ENCODE measurements around the gene AIFM2. TPM values are rescaled to one million over a fixed set of nuclear protein-coding genes. Genes with fewer than 3 reads are reported as not detected.

Gene AIFM2
- total and polyA plus RNA-seq, 2 of the 13 experiments (the other 11 are each of a cell fraction or from before 2014, with no cell fraction given), result 20.3 to 29.5 TPM

DNA sequence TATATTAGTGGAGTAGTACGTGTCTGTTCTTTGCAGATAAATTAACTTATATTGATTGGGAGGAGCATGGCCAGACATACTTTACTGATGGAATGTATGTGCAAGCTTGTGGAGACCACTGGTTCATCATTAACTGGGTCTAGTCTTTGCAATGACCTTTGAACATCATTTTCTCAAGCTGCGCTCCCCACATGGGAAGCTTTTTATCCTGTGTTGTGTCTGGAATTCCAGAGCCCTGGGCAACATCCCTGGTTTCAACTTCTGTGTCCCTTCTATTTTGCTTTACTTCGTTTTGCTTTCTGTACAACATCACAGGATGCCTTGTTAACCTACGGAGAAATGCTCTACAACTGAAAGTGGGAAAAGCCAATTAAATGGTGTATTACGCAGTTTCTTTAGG lies 41.7 kb downstream of the AIFM2 start (continued):
- TF ChIP-seq, protein P1, sequence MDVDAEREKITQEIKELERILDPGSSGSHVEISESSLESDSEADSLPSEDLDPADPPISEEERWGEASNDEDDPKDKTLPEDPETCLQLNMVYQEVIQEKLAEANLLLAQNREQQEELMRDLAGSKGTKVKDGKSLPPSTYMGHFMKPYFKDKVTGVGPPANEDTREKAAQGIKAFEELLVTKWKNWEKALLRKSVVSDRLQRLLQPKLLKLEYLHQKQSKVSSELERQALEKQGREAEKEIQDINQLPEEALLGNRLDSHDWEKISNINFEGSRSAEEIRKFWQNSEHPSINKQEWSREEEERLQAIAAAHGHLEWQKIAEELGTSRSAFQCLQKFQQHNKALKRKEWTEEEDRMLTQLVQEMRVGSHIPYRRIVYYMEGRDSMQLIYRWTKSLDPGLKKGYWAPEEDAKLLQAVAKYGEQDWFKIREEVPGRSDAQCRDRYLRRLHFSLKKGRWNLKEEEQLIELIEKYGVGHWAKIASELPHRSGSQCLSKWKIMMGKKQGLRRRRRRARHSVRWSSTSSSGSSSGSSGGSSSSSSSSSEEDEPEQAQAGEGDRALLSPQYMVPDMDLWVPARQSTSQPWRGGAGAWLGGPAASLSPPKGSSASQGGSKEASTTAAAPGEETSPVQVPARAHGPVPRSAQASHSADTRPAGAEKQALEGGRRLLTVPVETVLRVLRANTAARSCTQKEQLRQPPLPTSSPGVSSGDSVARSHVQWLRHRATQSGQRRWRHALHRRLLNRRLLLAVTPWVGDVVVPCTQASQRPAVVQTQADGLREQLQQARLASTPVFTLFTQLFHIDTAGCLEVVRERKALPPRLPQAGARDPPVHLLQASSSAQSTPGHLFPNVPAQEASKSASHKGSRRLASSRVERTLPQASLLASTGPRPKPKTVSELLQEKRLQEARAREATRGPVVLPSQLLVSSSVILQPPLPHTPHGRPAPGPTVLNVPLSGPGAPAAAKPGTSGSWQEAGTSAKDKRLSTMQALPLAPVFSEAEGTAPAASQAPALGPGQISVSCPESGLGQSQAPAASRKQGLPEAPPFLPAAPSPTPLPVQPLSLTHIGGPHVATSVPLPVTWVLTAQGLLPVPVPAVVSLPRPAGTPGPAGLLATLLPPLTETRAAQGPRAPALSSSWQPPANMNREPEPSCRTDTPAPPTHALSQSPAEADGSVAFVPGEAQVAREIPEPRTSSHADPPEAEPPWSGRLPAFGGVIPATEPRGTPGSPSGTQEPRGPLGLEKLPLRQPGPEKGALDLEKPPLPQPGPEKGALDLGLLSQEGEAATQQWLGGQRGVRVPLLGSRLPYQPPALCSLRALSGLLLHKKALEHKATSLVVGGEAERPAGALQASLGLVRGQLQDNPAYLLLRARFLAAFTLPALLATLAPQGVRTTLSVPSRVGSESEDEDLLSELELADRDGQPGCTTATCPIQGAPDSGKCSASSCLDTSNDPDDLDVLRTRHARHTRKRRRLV (CRISPR knock-in tag; IDR thresholded peaks at IDR 0.05), result no peak
- TF ChIP-seq ISL2 (CRISPR knock-in tag; IDR thresholded peaks at IDR 0.05), result peak; percentile 51; the same call in 1 of the 2 replicates
- TF ChIP-seq POLR2AphosphoS2 (IDR thresholded peaks at IDR 0.05; ENCODE audit: low read depth, low read length), result no peak
- TF ChIP-seq RCOR2 (CRISPR knock-in tag; IDR thresholded peaks at IDR 0.05), result no peak
- TF ChIP-seq, protein P2, sequence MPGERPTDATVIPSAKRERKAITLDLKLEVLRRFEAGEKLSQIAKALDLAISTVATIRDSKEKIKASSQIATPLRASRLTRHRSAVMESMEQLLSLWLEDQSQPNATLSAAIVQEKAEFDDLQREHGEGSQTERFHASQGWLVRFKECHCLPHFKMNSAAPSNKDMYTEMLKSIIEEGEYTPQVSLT (CRISPR knock-in tag; IDR thresholded peaks at IDR 0.05; ENCODE audit: borderline replicate concordance, low read depth), result no peak
- TF ChIP-seq ZNF20 (CRISPR knock-in tag; IDR thresholded peaks at IDR 0.05), result no peak
- TF ChIP-seq POLR2G (IDR thresholded peaks at IDR 0.05; ENCODE audit: low read depth, low read length), result peak; percentile 65
- no peak for TF ChIP-seq KDM5B (CRISPR knock-in tag; IDR thresholded peaks at IDR 0.05; ENCODE audit: borderline replicate concordance)
- TF ChIP-seq, protein P3, sequence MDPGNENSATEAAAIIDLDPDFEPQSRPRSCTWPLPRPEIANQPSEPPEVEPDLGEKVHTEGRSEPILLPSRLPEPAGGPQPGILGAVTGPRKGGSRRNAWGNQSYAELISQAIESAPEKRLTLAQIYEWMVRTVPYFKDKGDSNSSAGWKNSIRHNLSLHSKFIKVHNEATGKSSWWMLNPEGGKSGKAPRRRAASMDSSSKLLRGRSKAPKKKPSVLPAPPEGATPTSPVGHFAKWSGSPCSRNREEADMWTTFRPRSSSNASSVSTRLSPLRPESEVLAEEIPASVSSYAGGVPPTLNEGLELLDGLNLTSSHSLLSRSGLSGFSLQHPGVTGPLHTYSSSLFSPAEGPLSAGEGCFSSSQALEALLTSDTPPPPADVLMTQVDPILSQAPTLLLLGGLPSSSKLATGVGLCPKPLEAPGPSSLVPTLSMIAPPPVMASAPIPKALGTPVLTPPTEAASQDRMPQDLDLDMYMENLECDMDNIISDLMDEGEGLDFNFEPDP (CRISPR knock-in tag; conservative IDR thresholded peaks at IDR 0.05), result no peak
- no peak for TF ChIP-seq HNRNPUL1 (IDR thresholded peaks at IDR 0.05; ENCODE audit: low read depth, low read length)
- no peak for TF ChIP-seq PRMT3 (CRISPR knock-in tag; IDR thresholded peaks at IDR 0.05; ENCODE audit: borderline replicate concordance, low read depth)
- no peak for TF ChIP-seq WIZ (CRISPR knock-in tag; IDR thresholded peaks at IDR 0.05)
- TF ChIP-seq, protein P4, sequence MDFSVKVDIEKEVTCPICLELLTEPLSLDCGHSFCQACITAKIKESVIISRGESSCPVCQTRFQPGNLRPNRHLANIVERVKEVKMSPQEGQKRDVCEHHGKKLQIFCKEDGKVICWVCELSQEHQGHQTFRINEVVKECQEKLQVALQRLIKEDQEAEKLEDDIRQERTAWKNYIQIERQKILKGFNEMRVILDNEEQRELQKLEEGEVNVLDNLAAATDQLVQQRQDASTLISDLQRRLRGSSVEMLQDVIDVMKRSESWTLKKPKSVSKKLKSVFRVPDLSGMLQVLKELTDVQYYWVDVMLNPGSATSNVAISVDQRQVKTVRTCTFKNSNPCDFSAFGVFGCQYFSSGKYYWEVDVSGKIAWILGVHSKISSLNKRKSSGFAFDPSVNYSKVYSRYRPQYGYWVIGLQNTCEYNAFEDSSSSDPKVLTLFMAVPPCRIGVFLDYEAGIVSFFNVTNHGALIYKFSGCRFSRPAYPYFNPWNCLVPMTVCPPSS (IDR thresholded peaks at IDR 0.05), result no peak
- TF ChIP-seq, protein P5, sequence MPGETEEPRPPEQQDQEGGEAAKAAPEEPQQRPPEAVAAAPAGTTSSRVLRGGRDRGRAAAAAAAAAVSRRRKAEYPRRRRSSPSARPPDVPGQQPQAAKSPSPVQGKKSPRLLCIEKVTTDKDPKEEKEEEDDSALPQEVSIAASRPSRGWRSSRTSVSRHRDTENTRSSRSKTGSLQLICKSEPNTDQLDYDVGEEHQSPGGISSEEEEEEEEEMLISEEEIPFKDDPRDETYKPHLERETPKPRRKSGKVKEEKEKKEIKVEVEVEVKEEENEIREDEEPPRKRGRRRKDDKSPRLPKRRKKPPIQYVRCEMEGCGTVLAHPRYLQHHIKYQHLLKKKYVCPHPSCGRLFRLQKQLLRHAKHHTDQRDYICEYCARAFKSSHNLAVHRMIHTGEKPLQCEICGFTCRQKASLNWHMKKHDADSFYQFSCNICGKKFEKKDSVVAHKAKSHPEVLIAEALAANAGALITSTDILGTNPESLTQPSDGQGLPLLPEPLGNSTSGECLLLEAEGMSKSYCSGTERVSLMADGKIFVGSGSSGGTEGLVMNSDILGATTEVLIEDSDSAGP (CRISPR knock-in tag; IDR thresholded peaks at IDR 0.05; ENCODE audit: borderline replicate concordance), result no peak
- TF ChIP-seq NFRKB (IDR thresholded peaks at IDR 0.05), result no peak
- no peak for TF ChIP-seq ZNF17 (CRISPR knock-in tag; IDR thresholded peaks at IDR 0.05)
- TF ChIP-seq, protein P6, sequence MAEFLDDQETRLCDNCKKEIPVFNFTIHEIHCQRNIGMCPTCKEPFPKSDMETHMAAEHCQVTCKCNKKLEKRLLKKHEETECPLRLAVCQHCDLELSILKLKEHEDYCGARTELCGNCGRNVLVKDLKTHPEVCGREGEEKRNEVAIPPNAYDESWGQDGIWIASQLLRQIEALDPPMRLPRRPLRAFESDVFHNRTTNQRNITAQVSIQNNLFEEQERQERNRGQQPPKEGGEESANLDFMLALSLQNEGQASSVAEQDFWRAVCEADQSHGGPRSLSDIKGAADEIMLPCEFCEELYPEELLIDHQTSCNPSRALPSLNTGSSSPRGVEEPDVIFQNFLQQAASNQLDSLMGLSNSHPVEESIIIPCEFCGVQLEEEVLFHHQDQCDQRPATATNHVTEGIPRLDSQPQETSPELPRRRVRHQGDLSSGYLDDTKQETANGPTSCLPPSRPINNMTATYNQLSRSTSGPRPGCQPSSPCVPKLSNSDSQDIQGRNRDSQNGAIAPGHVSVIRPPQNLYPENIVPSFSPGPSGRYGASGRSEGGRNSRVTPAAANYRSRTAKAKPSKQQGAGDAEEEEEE (CRISPR knock-in tag; IDR thresholded peaks at IDR 0.05; ENCODE audit: borderline replicate concordance), result no peak
- TF ChIP-seq TBL1XR1 (IDR thresholded peaks at IDR 0.05; ENCODE audit: borderline replicate concordance, low read length, partially characterized antibody), result peak; percentile 55

Data from HepG2 (cell line).